Measurements from ENCODE around the gene HOXB6.
A peak's percentile ranks its signal among the peaks of the same experiment; 100 is the strongest.

HOXB6 gene

GRCh38 chr17:48621410-48622392 is 16.9 kb upstream of the HOXB6 start:
- DNase-seq (ENCODE audit: low read depth) = no peak

GRCh38 chr17:48620461-48621139 is 15.8 kb upstream of the HOXB6 start:
- DNase-seq (ENCODE audit: low read depth) = no peak

- DNase-seq (ENCODE audit: low read depth) = no peak
Measured at GRCh38 chr17:48619826-48620449, 15.2 kb upstream of the HOXB6 start.

- DNase-seq (ENCODE audit: low read depth) = peak; percentile 73
Measured at GRCh38 chr17:48618256-48618896, 13.6 kb upstream of the HOXB6 start.

GRCh38 chr17:48617471-48618255 is 12.9 kb upstream of the HOXB6 start:
- DNase-seq (ENCODE audit: low read depth) = no peak

- no peak for DNase-seq (ENCODE audit: low read depth)
Measured at GRCh38 chr17:48616717-48617470, 12.1 kb upstream of the HOXB6 start.

- DNase-seq (ENCODE audit: low read depth) = no peak
Measured at GRCh38 chr17:48615963-48616716, 11.4 kb upstream of the HOXB6 start.

- DNase-seq (ENCODE audit: low read depth) = no peak
Measured at GRCh38 chr17:48615047-48615962, 10.5 kb upstream of the HOXB6 start, which contains the start of gene HOXB8. Gene HOXB8, minus strand, starts transcription at chr17:48615292. Its CDS starts 588 bp downstream, at chr17:48614704.

- DNase-seq (ENCODE audit: low read depth) = no peak
Measured at GRCh38 chr17:48613862-48614694, 9.3 kb upstream of the HOXB6 start.

GRCh38 chr17:48612854-48613691 is 8.3 kb upstream of the HOXB6 start:
- DNase-seq (ENCODE audit: low read depth) = no peak

GRCh38 chr17:48612456-48612853 is 7.7 kb upstream of the HOXB6 start:
- no peak for DNase-seq (ENCODE audit: low read depth)

GRCh38 chr17:48611681-48612455 is 7.1 kb upstream of the HOXB6 start:
- DNase-seq (ENCODE audit: low read depth) = no peak

- DNase-seq (ENCODE audit: low read depth) = no peak
Measured at GRCh38 chr17:48611213-48611612, 6.4 kb upstream of the HOXB6 start.

- DNase-seq (ENCODE audit: low read depth) = no peak
Measured at GRCh38 chr17:48610282-48611211, 5.8 kb upstream of the HOXB6 start, which contains the start of gene HOXB7. Gene HOXB7, minus strand, starts transcription at chr17:48611017. Its CDS starts 99 bp downstream, at chr17:48610918.

All from stimulated activated CD4-positive, alpha-beta T cell treated with anti-CD3 and anti-CD28 coated beads, Interleukin-2, amount 100 ng/mL, for 4 hours (primary cell).